Breast epithelium (tissue), 4 donors: ENCODE measurements around the gene DCUN1D3. TPM values are rescaled to one million over a fixed set of nuclear protein-coding genes. Genes with fewer than 3 reads are reported as not detected.
A peak's percentile ranks its signal among the peaks of the same experiment; 100 is the strongest.
"Not testable (repeated sequence)": the region's sequence is repeated elsewhere in the genome, so short reads cannot be mapped to it uniquely, and the experiment has no call there.

Experiments used
- DNase-seq, 2 donors: peaks; one replicate each; pipeline ENCODE4 v3.0.0-alpha.2; 2019; ENCODE audit warnings: low spot score in 2 of 2
- H3K27ac ChIP-seq, 2 donors: fragments of 200-600 bp; sonication (generic) in 1 of 2; one replicate each; pipeline ENCODE4 v1.5.1; 2016 to 2019; ENCODE audit warnings: mild to moderate bottlenecking in 1 of 2
- H3K27me3 ChIP-seq, 2 donors: fragments of 200-600 bp; sonication (generic) in 1 of 2; one replicate each; pipeline versions ENCODE4 v1.5.1 to v1.6.0; 2017 to 2019; ENCODE audit warnings: control low read depth in 1 of 2, mild to moderate bottlenecking in 1 of 2
- H3K36me3 ChIP-seq: fragments of 200-600 bp; one replicate; pipeline ENCODE4 v1.5.1; 2019
- H3K4me1 ChIP-seq, 2 donors: fragments of 200-600 bp; sonication (generic); one replicate each; pipeline ENCODE4 v1.5.1; 2016 to 2019; ENCODE audit warnings: control low read depth in 1 of 2
- H3K4me3 ChIP-seq, 3 donors: fragments of 200-600 bp; sonication (generic); 1 replicate in 2 of 3; 2 replicates in 1 of 3; pipeline ENCODE4 v1.5.1; 2016 to 2019; ENCODE audit warnings: mild to moderate bottlenecking in 3 of 3, moderate library complexity in 2 of 3
- H3K9me3 ChIP-seq, 2 donors: fragments of 200-600 bp; sonication (generic) in 1 of 2; one replicate each; pipeline ENCODE4 v1.5.1; 2016 to 2019; ENCODE audit warnings: control low read depth in 1 of 2
- CTCF ChIP-seq, 3 donors: fragments of 450-650 bp; IDR thresholded peaks; one replicate each; pipeline ENCODE4 v1.5.1; 2016 to 2017; ENCODE audit warnings: antibody characterized with exemption in 3 of 3, mild to moderate bottlenecking in 3 of 3, moderate library complexity in 3 of 3
- POLR2A ChIP-seq: fragments of 450-650 bp; IDR thresholded peaks from one replicate; pipeline ENCODE4 v1.6.1; 2016; ENCODE audit warnings: antibody characterized with exemption, mild to moderate bottlenecking, moderate library complexity
- POLR2AphosphoS5 ChIP-seq, 3 donors: sonication (generic); formaldehyde crosslinking; IDR thresholded peaks; one replicate each; pipeline ENCODE4 v1.6.1; 2017; ENCODE audit warnings: antibody characterized with exemption in 3 of 3
- intact Hi-C: fragments of 100-400 bp; cut with DNase I; formaldehyde crosslinking; loops from one replicate; pipeline ENCODE4 v1.15.1; 2023; ENCODE audit warnings: low total_unique reads
- total RNA-seq, 3 donors: library from RNA; depleted of rRNA; stranded (reverse); fragments of >200 nt; gene quantifications; one replicate each; pipeline ENCODE4 v1.1.0, GENCODE V29; 2016

The DCUN1D3 gene, protein sequence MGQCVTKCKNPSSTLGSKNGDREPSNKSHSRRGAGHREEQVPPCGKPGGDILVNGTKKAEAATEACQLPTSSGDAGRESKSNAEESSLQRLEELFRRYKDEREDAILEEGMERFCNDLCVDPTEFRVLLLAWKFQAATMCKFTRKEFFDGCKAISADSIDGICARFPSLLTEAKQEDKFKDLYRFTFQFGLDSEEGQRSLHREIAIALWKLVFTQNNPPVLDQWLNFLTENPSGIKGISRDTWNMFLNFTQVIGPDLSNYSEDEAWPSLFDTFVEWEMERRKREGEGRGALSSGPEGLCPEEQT
- total RNA-seq = 10 to 100 TPM; 22.7 to 43.8 (median 26.2) TPM

DNA sequence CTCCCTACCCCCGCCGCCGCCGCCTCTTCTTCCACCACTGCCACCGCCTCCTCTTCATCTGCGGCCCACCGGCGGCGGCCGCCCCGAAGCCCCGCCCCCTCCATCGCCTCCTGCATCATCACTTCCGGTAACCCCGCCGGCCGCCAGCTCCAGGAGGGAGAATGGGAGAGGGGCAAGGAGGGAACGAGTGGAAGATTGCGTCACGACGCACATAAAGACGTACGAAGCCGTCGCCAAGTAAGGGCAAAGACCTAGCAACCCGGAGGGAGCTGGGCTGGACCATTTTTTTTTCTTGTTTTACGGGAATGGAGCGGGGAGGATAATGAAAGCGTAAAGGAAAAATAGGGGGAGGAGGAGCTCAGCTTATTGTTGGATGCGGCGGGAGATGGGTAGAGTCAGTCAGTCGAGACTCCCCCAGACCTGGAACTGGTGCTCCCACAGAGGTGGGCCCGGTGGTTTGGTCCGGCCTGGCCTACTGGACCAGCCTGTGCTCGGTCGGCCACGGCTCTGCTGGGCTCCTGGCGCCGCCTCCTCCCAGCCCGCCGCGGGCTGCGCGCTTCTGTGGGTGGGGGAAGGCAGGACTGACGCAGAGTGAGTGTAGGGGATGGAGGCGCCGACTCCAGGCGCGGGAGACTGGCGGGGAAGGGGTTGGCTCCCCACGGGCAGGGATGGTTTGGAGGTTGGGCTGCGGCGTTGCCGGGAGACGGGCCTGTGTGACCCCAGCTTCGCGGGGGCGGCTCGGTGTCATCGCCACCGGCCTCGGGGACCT, at the start of gene DCUN1D3, which contains the start of gene LYRM1:
Gene DCUN1D3 (minus strand): TSS at position 60 of the 769 bp plus-strand sequence. CDS start 37,820 bp downstream, outside the sequence.
Gene LYRM1 (plus strand): TSS at position 473 of the 769 bp plus-strand sequence. CDS start 14,785 bp downstream, outside the sequence.
- peaks cover 0 to 30% of the 10 kb centered on the region in 2 donors for H3K4me1 ChIP-seq
- TF ChIP-seq POLR2A (peak; percentile 87), POLR2AphosphoS5 (IDR thresholded peaks at IDR 0.05) (peak; percentile 83 to 95 (median 93)), CTCF (IDR thresholded peaks at IDR 0.05) (peak in 1 of 3 donors; percentile 23)
- intact Hi-C loops = no loop called here

DNA sequence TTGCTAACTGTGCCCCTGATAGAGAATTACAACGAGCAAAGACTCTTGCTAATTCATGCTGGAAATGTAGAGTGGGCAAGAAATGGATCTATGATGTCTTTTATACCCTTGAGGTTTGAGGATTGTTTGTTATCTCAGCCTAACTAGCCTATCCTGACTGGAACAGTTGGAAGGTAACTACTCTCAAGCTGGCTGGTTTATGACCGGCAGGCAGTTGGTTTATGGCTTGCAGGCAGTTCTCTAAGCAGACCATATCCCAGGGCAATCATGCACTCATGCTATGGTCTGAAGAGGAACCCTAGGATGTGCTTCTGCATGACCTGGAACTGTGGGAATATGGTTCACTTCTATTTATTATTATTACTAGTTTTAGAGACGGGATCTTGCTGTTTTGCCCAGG, 49.5 kb upstream of the DCUN1D3 start:
- H3K9me3 ChIP-seq = no peaks in the 10 kb centered on the region
- H3K27ac ChIP-seq = no peak overlapping the region
- DNase-seq = no peak
- H3K36me3 ChIP-seq = no peaks in the 10 kb centered on the region
- no peaks in the 10 kb centered on the region for H3K27me3 ChIP-seq
- intact Hi-C loops = no loop called here
- TF ChIP-seq POLR2AphosphoS5 (IDR thresholded peaks at IDR 0.05) (no peak), POLR2A (no peak), CTCF (IDR thresholded peaks at IDR 0.05) (no peak)
- no peak overlapping the region for H3K4me3 ChIP-seq
- no peaks in the 10 kb centered on the region for H3K4me1 ChIP-seq

More for the DNA sequence above, at the start of gene DCUN1D3, which contains the start of gene LYRM1:
- H3K36me3 ChIP-seq = no peaks in the 10 kb centered on the region
- H3K27me3 ChIP-seq = no peaks in the 10 kb centered on the region
- peak; percentile 92 to 97 for DNase-seq
- H3K4me3 ChIP-seq = peak within 1 kb of the TSS; percentile 72 to 87 (median 78)
- peak within 1 kb of the TSS; percentile 98 to 99 for H3K27ac ChIP-seq
- H3K9me3 ChIP-seq = no peaks in the 10 kb centered on the region

GRCh38 chr16:20948444-20948843, 48.3 kb upstream of the DCUN1D3 start:
- no peak for DNase-seq
- H3K4me3 ChIP-seq = no peak overlapping the region
- H3K9me3 ChIP-seq = no peaks in the 10 kb centered on the region
- no peak overlapping the region for H3K27ac ChIP-seq
- intact Hi-C loops = no loop called here
- H3K36me3 ChIP-seq = no peaks in the 10 kb centered on the region
- H3K4me1 ChIP-seq = no peaks in the 10 kb centered on the region
- TF ChIP-seq POLR2A (no peak), POLR2AphosphoS5 (IDR thresholded peaks at IDR 0.05) (no peak), CTCF (IDR thresholded peaks at IDR 0.05) (no peak)
- H3K27me3 ChIP-seq = no peaks in the 10 kb centered on the region

DNA sequence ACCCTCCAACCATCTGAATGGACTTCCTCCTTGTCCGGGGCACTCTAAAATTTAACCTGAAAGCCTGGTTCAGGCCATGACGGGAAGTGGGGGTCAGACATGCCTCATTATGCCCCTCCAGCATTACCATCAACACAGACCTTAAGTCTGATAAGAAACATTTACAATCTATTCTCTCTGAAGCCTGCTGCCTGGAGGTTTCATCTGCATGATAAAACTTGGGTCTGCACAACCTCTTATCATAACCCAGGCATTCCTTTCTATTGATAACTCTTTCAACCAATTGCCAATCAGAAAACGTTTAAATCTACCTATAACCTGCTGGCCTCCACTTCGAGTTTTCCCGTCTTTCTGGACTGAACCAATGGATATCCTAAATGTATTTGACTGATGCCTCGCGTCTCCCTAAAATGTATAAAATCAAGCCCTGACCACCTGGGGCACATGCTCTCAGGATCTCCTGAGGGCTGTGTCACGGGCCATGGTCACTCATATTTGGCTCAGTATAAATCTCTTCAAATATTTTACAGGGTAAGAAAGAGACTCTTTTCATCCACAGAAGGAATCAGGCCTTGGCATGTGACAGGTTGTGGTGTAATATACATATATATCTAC, 46.0 kb upstream of the DCUN1D3 start:
- Histone ChIP-seq H3K36me3 (no peaks in the 10 kb centered on the region), H3K4me3 (no peak overlapping the region), H3K9me3 (no peaks in the 10 kb centered on the region), H3K27me3 (no peaks in the 10 kb centered on the region), H3K27ac (no peak overlapping the region), H3K4me1 (no peaks in the 10 kb centered on the region)
- DNase-seq = no peak
- TF ChIP-seq POLR2AphosphoS5 (IDR thresholded peaks at IDR 0.05) (no peak), POLR2A (no peak), CTCF (IDR thresholded peaks at IDR 0.05) (no peak)
- intact Hi-C loops = no loop called here

- H3K4me1 ChIP-seq, H3K36me3 ChIP-seq, H3K4me3 ChIP-seq, intact Hi-C loops, H3K27me3 ChIP-seq, H3K9me3 ChIP-seq, H3K27ac ChIP-seq, DNase-seq: not testable (repeated sequence)
Observed at GRCh38 chr16:20945575-20945875, 45.4 kb upstream of the DCUN1D3 start.
